ENCODE measurements around the gene MAGI3.
"Not testable (repeated sequence)": the region's sequence is repeated elsewhere in the genome, so short reads cannot be mapped to it uniquely, and the experiment has no call there.

DNA sequence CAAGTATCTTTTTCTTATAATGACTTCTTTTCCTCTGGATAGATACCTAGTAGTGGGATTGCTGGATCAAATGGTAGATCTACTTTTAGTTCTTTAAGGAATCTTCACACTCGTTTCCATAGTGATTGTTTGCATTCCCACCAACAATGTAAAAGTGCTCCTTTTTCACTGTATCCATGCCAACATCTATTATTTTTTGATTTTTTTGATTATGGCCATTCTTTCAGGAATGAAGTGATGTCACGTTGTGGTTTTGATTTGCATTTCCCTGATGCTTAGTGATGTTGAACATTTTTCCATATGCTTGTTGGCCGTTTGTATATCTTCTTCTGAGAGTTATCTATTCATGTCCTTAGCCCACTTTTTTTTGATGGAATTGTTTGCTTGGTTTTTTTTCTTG is 94.8 kb downstream of the MAGI3 start:
- TF ChIP-seq, protein P1, sequence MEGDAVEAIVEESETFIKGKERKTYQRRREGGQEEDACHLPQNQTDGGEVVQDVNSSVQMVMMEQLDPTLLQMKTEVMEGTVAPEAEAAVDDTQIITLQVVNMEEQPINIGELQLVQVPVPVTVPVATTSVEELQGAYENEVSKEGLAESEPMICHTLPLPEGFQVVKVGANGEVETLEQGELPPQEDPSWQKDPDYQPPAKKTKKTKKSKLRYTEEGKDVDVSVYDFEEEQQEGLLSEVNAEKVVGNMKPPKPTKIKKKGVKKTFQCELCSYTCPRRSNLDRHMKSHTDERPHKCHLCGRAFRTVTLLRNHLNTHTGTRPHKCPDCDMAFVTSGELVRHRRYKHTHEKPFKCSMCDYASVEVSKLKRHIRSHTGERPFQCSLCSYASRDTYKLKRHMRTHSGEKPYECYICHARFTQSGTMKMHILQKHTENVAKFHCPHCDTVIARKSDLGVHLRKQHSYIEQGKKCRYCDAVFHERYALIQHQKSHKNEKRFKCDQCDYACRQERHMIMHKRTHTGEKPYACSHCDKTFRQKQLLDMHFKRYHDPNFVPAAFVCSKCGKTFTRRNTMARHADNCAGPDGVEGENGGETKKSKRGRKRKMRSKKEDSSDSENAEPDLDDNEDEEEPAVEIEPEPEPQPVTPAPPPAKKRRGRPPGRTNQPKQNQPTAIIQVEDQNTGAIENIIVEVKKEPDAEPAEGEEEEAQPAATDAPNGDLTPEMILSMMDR (tag by site-specific recombination; IDR thresholded peaks at IDR 0.05), result not testable (repeated sequence)
- not testable (repeated sequence) for TF ChIP-seq ZNF335 (tag by site-specific recombination; conservative IDR thresholded peaks at IDR 0.05); ZNF747 (tag by site-specific recombination; IDR thresholded peaks at IDR 0.05); ZNF274 (IDR thresholded peaks at IDR 0.05; ENCODE audit: low read length); ZNF274 (tag by site-specific recombination; IDR thresholded peaks at IDR 0.05; ENCODE audit: borderline replicate concordance); ZBTB49 (tag by site-specific recombination; IDR thresholded peaks at IDR 0.05; ENCODE audit: low read depth); IKZF3 (tag by site-specific recombination; IDR thresholded peaks at IDR 0.05); ZNF132 (tag by site-specific recombination; IDR thresholded peaks at IDR 0.05; ENCODE audit: borderline replicate concordance)
